ENCODE measurements around the gene MZT2B.
"Not testable (repeated sequence)": the region's sequence is repeated elsewhere in the genome, so short reads cannot be mapped to it uniquely, and the experiment has no call there.

Gene MZT2B

GRCh38 chr2:130198343-130198742 is 16.3 kb downstream of the MZT2B start, which contains the start of gene TUBA3E:
Gene TUBA3E (minus strand): TSS chr2:130198439. CDS start chr2:130198360, 79 bp downstream.
- H3K9me2 ChIP-seq (replicated peaks; ENCODE audit: low read depth, low read length), result no peaks in the 10 kb centered on the region
- H3K4me1 ChIP-seq (ENCODE audit: insufficient read depth, low read length, poor library complexity, severe bottlenecking), result no peaks in the 10 kb centered on the region
- no peaks in the 10 kb centered on the region for H4K20me1 ChIP-seq (ENCODE audit: insufficient read depth, low read length, poor library complexity, severe bottlenecking)
- TF ChIP-seq EZH2phosphoT487 (IDR thresholded peaks at IDR 0.05; ENCODE audit: borderline replicate concordance) (no peak), CTCF (conservative IDR thresholded peaks at IDR 0.05; ENCODE audit: low read length) (no peak)
- no peak within 1 kb of the TSS for H2AFZ ChIP-seq (ENCODE audit: low read length)
- H3K9me3 ChIP-seq (ENCODE audit: insufficient read depth, low read depth, low read length), result no peaks in the 10 kb centered on the region
- no peak within 1 kb of the TSS for H3K4me3 ChIP-seq (ENCODE audit: low read length, poor library complexity, severe bottlenecking)
- H3F3A ChIP-seq (ENCODE audit: low read depth), result no peaks in the 10 kb centered on the region
- no peak within 1 kb of the TSS for H3K4me2 ChIP-seq (ENCODE audit: low read depth, low read length, poor library complexity, severe bottlenecking)
- H3K36me3 ChIP-seq (ENCODE audit: insufficient read depth, low read length), result no peaks in the 10 kb centered on the region
- H3K9ac ChIP-seq (ENCODE audit: low read depth, low read length, poor library complexity, severe bottlenecking), result no peak within 1 kb of the TSS
- H3K79me2 ChIP-seq (ENCODE audit: insufficient read depth, low read length), result no peaks in the 10 kb centered on the region
- no peaks in the 10 kb centered on the region for H3K27me3 ChIP-seq (ENCODE audit: insufficient read depth, low read length, poor library complexity, severe bottlenecking)

- not testable (repeated sequence) for H3K4me2 ChIP-seq (ENCODE audit: low read depth, low read length, poor library complexity, severe bottlenecking); H3K9ac ChIP-seq (ENCODE audit: low read depth, low read length, poor library complexity, severe bottlenecking); H3K4me1 ChIP-seq (ENCODE audit: insufficient read depth, low read length, poor library complexity, severe bottlenecking); H3K27me3 ChIP-seq (ENCODE audit: insufficient read depth, low read length, poor library complexity, severe bottlenecking); H3F3A ChIP-seq (ENCODE audit: low read depth); H3K9me2 ChIP-seq (replicated peaks; ENCODE audit: low read depth, low read length); H3K4me3 ChIP-seq (ENCODE audit: low read length, poor library complexity, severe bottlenecking); H3K9me3 ChIP-seq (ENCODE audit: insufficient read depth, low read depth, low read length); H3K79me2 ChIP-seq (ENCODE audit: insufficient read depth, low read length); H3K36me3 ChIP-seq (ENCODE audit: insufficient read depth, low read length); H2AFZ ChIP-seq (ENCODE audit: low read length); H4K20me1 ChIP-seq (ENCODE audit: insufficient read depth, low read length, poor library complexity, severe bottlenecking)
Observed at GRCh38 chr2:130202518-130202917, 20.5 kb downstream of the MZT2B start.

- H3K4me3 ChIP-seq (ENCODE audit: low read length, poor library complexity, severe bottlenecking); H2AFZ ChIP-seq (ENCODE audit: low read length); H3F3A ChIP-seq (ENCODE audit: low read depth); H3K9ac ChIP-seq (ENCODE audit: low read depth, low read length, poor library complexity, severe bottlenecking); H4K20me1 ChIP-seq (ENCODE audit: insufficient read depth, low read length, poor library complexity, severe bottlenecking); H3K79me2 ChIP-seq (ENCODE audit: insufficient read depth, low read length); H3K4me1 ChIP-seq (ENCODE audit: insufficient read depth, low read length, poor library complexity, severe bottlenecking); H3K9me3 ChIP-seq (ENCODE audit: insufficient read depth, low read depth, low read length); H3K36me3 ChIP-seq (ENCODE audit: insufficient read depth, low read length); H3K9me2 ChIP-seq (replicated peaks; ENCODE audit: low read depth, low read length); H3K27me3 ChIP-seq (ENCODE audit: insufficient read depth, low read length, poor library complexity, severe bottlenecking); H3K4me2 ChIP-seq (ENCODE audit: low read depth, low read length, poor library complexity, severe bottlenecking): not testable (repeated sequence)
Observed at GRCh38 chr2:130203150-130203549, 21.1 kb downstream of the MZT2B start.

- H3K36me3 ChIP-seq (ENCODE audit: insufficient read depth, low read length); H3K4me1 ChIP-seq (ENCODE audit: insufficient read depth, low read length, poor library complexity, severe bottlenecking); H3F3A ChIP-seq (ENCODE audit: low read depth); H3K4me3 ChIP-seq (ENCODE audit: low read length, poor library complexity, severe bottlenecking); H2AFZ ChIP-seq (ENCODE audit: low read length); H3K9ac ChIP-seq (ENCODE audit: low read depth, low read length, poor library complexity, severe bottlenecking); H3K4me2 ChIP-seq (ENCODE audit: low read depth, low read length, poor library complexity, severe bottlenecking); H3K79me2 ChIP-seq (ENCODE audit: insufficient read depth, low read length); H3K9me2 ChIP-seq (replicated peaks; ENCODE audit: low read depth, low read length); H3K27me3 ChIP-seq (ENCODE audit: insufficient read depth, low read length, poor library complexity, severe bottlenecking); H3K9me3 ChIP-seq (ENCODE audit: insufficient read depth, low read depth, low read length); H4K20me1 ChIP-seq (ENCODE audit: insufficient read depth, low read length, poor library complexity, severe bottlenecking): not testable (repeated sequence)
Observed at GRCh38 chr2:130207051-130207450, 25.0 kb downstream of the MZT2B start.

GRCh38 chr2:130219147-130219546 is 37.1 kb downstream of the MZT2B start:
- H3K4me1 ChIP-seq (ENCODE audit: insufficient read depth, low read length, poor library complexity, severe bottlenecking); H3K4me2 ChIP-seq (ENCODE audit: low read depth, low read length, poor library complexity, severe bottlenecking); H4K20me1 ChIP-seq (ENCODE audit: insufficient read depth, low read length, poor library complexity, severe bottlenecking); H3F3A ChIP-seq (ENCODE audit: low read depth); H3K9me2 ChIP-seq (replicated peaks; ENCODE audit: low read depth, low read length); H3K36me3 ChIP-seq (ENCODE audit: insufficient read depth, low read length); H3K9ac ChIP-seq (ENCODE audit: low read depth, low read length, poor library complexity, severe bottlenecking); H3K27me3 ChIP-seq (ENCODE audit: insufficient read depth, low read length, poor library complexity, severe bottlenecking); H2AFZ ChIP-seq (ENCODE audit: low read length); H3K79me2 ChIP-seq (ENCODE audit: insufficient read depth, low read length); H3K4me3 ChIP-seq (ENCODE audit: low read length, poor library complexity, severe bottlenecking); H3K9me3 ChIP-seq (ENCODE audit: insufficient read depth, low read depth, low read length): not testable (repeated sequence)

GRCh38 chr2:130220505-130220904 is 38.4 kb downstream of the MZT2B start:
- H3K4me1 ChIP-seq (ENCODE audit: insufficient read depth, low read length, poor library complexity, severe bottlenecking); H3K36me3 ChIP-seq (ENCODE audit: insufficient read depth, low read length); H3K27me3 ChIP-seq (ENCODE audit: insufficient read depth, low read length, poor library complexity, severe bottlenecking); H3K9me3 ChIP-seq (ENCODE audit: insufficient read depth, low read depth, low read length); H3K9me2 ChIP-seq (replicated peaks; ENCODE audit: low read depth, low read length); H4K20me1 ChIP-seq (ENCODE audit: insufficient read depth, low read length, poor library complexity, severe bottlenecking); H3K4me3 ChIP-seq (ENCODE audit: low read length, poor library complexity, severe bottlenecking); H3K9ac ChIP-seq (ENCODE audit: low read depth, low read length, poor library complexity, severe bottlenecking); H2AFZ ChIP-seq (ENCODE audit: low read length); H3K4me2 ChIP-seq (ENCODE audit: low read depth, low read length, poor library complexity, severe bottlenecking); H3K79me2 ChIP-seq (ENCODE audit: insufficient read depth, low read length); H3F3A ChIP-seq (ENCODE audit: low read depth): not testable (repeated sequence)

GRCh38 chr2:130222523-130222922 is 40.5 kb downstream of the MZT2B start:
- not testable (repeated sequence) for H3K79me2 ChIP-seq (ENCODE audit: insufficient read depth, low read length)

More at GRCh38 chr2:130222523-130222922, 40.5 kb downstream of the MZT2B start:
- H3F3A ChIP-seq (ENCODE audit: low read depth); H3K27me3 ChIP-seq (ENCODE audit: insufficient read depth, low read length, poor library complexity, severe bottlenecking); H3K9me3 ChIP-seq (ENCODE audit: insufficient read depth, low read depth, low read length); H3K4me2 ChIP-seq (ENCODE audit: low read depth, low read length, poor library complexity, severe bottlenecking); H3K4me1 ChIP-seq (ENCODE audit: insufficient read depth, low read length, poor library complexity, severe bottlenecking); H4K20me1 ChIP-seq (ENCODE audit: insufficient read depth, low read length, poor library complexity, severe bottlenecking); H3K9ac ChIP-seq (ENCODE audit: low read depth, low read length, poor library complexity, severe bottlenecking); H3K9me2 ChIP-seq (replicated peaks; ENCODE audit: low read depth, low read length); H2AFZ ChIP-seq (ENCODE audit: low read length); H3K4me3 ChIP-seq (ENCODE audit: low read length, poor library complexity, severe bottlenecking); H3K36me3 ChIP-seq (ENCODE audit: insufficient read depth, low read length): not testable (repeated sequence)
